SKM-1 treated with dmso at 0.1 percent for 144 hours (cell line): ENCODE results near the gene FOXP1.

ENCODE experiments used
- DNase-seq: peaks from one replicate; lab custom pipeline; 2025; ENCODE audit not compliant: unreplicated experiment; lab: John Stamatoyannopoulos, UW

Gene FOXP1

DNA sequence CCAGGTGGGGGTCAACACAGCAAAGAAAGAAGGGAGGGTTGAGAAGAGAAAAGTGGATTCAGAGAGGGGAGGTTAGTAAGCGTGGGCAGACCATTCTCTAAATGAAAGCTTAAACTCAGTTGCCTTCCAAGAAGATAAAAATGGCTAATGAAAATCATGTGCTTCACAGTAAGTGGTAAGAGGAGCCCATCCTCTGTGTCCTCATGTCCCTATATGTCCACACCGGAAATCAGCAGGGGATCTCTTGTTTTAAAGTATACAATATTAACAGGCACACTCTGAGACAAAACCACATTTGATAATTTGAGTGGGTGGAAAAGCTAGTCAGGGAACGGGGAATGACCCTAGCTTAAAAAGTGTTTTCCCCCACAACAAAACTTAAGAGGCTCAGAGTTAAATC is 4.4 kb upstream of the FOXP1 start:
- DNase-seq = no peak

- no peak for DNase-seq
These were observed 3.3 kb upstream of the FOXP1 start for GRCh38 chr3:71586810-71587242.

- DNase-seq = peak; percentile 38
These were observed 2.6 kb upstream of the FOXP1 start for GRCh38 chr3:71585887-71586809.

DNA sequence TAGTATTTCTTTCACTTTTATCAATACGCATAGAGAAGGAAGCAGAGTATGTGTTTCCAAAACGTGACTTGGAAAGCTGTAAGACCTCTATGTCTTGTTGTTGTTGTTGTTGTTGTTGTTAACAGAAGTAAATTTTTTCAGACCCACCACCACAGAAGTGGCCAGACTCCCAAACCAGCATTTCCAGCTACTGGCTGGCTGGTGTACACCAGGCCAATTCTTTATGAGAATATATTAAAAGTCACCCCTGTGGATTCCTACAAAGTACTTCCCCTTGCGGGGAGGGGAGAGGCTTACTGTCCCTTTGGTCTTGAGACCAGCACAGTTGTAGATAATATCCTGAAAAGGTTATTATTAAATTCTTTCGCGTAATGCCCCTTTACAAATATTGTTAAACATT is 1.6 kb upstream of the FOXP1 start:
- peak; percentile 28 for DNase-seq

DNA sequence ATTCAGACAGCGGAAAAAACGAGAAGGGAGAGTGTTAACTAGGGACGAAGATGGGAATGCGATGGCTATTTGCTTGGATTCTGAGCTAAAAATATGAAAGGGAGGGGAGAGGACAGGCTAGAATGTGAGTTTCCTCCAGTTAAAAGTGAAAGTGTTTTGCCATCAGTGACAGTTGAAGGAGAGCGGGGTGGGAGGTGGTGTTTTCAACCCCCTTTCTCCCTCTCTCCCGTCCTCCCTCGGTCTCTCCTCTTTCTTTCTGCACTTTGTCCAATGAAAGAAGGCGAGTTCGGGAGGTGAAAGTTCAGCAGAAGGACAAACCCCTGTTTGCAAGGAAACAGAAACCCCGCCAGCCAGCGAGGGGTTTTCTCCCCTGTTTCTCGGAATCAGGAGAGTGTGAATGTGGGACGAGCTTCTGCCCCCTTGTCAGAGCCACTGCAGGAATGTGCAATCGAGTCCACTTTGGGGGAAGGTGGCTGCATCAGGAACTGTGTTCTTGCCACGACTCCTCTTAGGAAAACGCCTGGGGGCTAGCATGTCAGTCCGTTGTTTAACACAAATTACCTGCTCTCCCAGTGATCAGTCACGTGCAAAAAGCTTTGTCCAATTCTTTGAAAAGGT is 975 bp upstream of the FOXP1 start:
- DNase-seq = peak; percentile 34

DNA sequence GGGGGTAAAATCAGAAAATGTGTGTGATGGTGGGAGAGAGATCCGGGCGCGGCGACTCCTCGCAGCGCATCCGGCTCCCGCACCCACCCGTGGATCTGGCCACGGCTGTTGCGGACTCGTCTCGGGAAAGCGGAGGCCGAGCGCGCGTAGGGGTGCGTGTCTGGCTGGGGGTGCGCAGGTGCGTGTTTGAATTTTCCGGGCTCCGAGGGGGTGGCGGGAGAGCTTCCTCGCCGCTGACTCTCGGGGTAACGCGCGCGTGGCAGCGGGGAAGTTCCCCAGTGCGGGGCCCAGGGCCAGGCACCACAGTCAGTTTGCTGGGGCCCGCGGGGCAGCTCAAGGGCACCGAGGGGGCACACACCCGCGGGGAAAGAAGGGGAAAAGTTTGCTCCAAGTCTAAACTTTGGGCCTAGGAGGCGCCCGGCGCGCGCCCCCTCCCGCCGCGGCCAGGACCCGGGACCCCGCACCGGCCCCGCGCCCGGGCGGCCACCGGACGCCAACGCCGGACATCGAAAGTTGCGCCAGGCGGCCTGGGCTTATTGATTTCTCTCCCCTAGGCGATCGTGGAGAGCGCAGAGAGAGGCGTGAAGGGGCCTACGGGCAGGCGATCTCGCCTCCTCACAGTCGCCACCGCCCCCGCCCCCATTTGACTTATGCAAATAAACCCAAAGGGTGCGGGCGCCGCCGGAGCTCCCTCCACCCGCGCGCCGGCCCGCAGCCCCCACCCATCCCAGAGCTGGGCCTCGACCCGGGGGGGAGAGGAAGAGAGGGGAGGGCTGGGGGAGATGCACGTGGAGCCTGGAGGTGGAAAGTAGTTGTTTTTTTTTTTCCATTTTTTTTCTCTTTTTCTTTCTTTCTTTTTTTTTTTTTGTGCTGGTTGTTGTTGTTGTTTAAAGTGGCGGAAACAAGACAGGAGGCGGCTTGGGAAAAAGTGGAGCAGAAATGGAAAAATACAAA is 639 bp downstream of the FOXP1 start:
- DNase-seq = peak; percentile 26

- DNase-seq = peak; percentile 64
These were observed 1.4 kb downstream of the FOXP1 start for GRCh38 chr3:71582036-71582611.

- DNase-seq = no peak
These were observed 2.0 kb downstream of the FOXP1 start for GRCh38 chr3:71581457-71582035.

DNA sequence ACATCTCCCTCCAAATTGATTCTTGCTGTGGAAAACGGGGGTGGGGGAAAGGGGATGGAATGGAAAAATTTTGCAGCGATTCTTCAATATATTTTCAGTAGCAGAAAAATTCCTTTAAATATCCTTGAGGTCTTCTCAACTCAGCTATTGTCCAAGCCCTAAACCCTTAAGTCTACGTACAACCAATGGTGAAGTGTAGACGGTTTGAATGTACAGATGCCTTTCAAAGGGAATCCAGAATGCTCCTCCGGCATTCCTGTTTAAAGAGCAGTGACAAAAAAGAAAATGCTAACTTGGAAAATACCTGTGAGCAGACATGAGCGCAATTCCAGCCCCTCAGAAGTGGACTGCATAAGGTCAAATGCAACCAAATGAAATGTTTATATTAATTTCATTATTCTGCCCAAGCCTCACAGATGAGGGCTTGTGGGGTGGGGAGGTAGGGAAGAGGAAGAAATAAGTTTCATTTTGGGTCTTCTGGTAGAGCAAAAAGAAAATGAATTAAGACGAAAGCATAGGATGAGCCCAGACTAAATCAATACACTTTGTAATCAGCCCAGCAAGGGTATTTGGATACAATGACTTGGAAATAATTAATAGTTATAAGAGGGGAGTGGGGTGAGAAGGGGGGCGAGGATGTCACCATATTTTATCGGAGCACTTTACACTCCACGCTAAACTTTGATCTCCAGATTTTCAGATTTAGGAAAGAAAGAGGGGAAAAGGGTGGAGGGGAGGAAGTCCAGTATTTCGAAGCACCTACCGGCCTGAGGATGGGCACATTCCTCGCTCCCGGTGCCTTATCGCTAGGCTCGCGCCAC is 2.7 kb downstream of the FOXP1 start:
- DNase-seq = no peak

DNA sequence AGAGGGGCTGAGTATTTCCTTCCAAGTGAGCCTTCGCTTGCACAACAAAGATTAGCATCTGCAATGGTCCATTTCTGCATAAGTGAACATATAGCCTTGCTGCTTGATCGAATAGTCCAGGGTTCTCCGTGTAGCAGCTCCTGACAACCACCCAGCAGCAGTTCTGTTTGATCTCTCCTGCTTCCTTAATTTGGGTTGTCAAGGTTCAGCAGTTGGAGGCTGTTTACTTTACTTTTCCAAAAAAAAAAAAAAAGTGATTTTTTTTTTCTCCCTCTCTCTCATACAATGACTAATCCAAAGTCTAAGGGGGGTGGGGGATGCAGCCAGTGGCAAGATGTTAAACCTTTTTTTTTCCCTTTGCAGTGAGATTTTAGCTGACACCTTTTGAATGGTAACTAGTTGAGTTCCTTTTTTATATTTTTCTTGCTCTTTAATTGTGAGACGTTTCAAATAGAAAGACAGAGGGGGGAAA is 3.6 kb downstream of the FOXP1 start:
- peak; percentile 51 for DNase-seq

- DNase-seq = no peak
These were observed 4.1 kb downstream of the FOXP1 start for GRCh38 chr3:71579326-71579934.

- DNase-seq = peak; percentile 4
These were observed 5.3 kb downstream of the FOXP1 start for GRCh38 chr3:71578054-71578751.

GRCh38 chr3:71577011-71577410 is 6.5 kb downstream of the FOXP1 start:
- peak; percentile 17 for DNase-seq

- DNase-seq = no peak
These were observed 8.1 kb downstream of the FOXP1 start for GRCh38 chr3:71575433-71575832.

GRCh38 chr3:71573181-71573580 is 10.3 kb downstream of the FOXP1 start:
- DNase-seq = no peak

GRCh38 chr3:71570546-71570945 is 13.0 kb downstream of the FOXP1 start:
- DNase-seq = no peak

GRCh38 chr3:71568207-71568606 is 15.3 kb downstream of the FOXP1 start:
- DNase-seq = no peak

GRCh38 chr3:71566776-71567175 is 16.8 kb downstream of the FOXP1 start:
- DNase-seq = no peak
